Panc1 (cell line): Measurements from ENCODE around the gene CEMIP. TPM values are rescaled to one million over a fixed set of nuclear protein-coding genes. Genes with fewer than 3 reads are reported as not detected.

ENCODE experiments used
- ATAC-seq: fragments of 200-7000 bp; cut with Tn5 transposase; 2 replicates; pipeline ENCODE4 v1.9.1; 2020; ENCODE audit warnings: mild to moderate bottlenecking, moderate library complexity
- BruUV-seq: library from RNA; stranded (reverse); fragments of 400-500 nt; replicated peaks from 2 replicates; lab custom pipeline; 2021; lab: Mats Ljungman, UMichigan
- CTCF ChIA-PET: fragments of 300-600 bp; sonication (Branson Sonifier 250); formaldehyde crosslinking; loops from one replicate; lab custom pipeline; 2022; ENCODE audit warnings: antibody characterized with exemption; lab: Charles Lee
- POLR2A ChIA-PET: fragments of 300-600 bp; sonication (Branson Sonifier 250); formaldehyde crosslinking; loops from one replicate; lab custom pipeline; 2022; ENCODE audit warnings: antibody characterized with exemption; lab: Charles Lee
- DNase-seq: peaks from one replicate; pipeline ENCODE4 v3.0.0-alpha.2; 2010; ENCODE audit warnings: low read depth, low spot score
- H3K27ac ChIP-seq: 2 replicates; pipeline ENCODE4 v1.5.1; 2011; ENCODE audit warnings: mild to moderate bottlenecking, low read length, inconsistent platforms
- H3K27me3 ChIP-seq: fragments of 200-500 bp; sonication (Bioruptor generic); 2 replicates; pipeline ENCODE4 v1.6.0; 2014; ENCODE audit warnings: low read length, inconsistent platforms; ENCODE audit not compliant: control insufficient read depth, insufficient read depth
- H3K36me3 ChIP-seq: fragments of 200-500 bp; sonication (Bioruptor generic); 2 replicates; pipeline ENCODE4 v1.5.1; 2014; ENCODE audit warnings: inconsistent platforms, mild to moderate bottlenecking, low read length, moderate library complexity; ENCODE audit not compliant: control insufficient read depth, insufficient read depth
- H3K4me1 ChIP-seq: 2 replicates; pipeline ENCODE4 v1.5.1; 2011; ENCODE audit warnings: inconsistent platforms, mild to moderate bottlenecking, low read length, moderate library complexity; ENCODE audit not compliant: control insufficient read depth, insufficient read depth
- H3K4me3 ChIP-seq, 2 experiments: 2 replicates each; pipeline ENCODE4 v1.5.1; 2011 to 2012; ENCODE audit warnings: low read depth in 2 of 2, low read length in 2 of 2, mild to moderate bottlenecking in 2 of 2, inconsistent platforms in 1 of 2, moderate library complexity in 1 of 2
- H3K9me3 ChIP-seq: fragments of 200-500 bp; sonication (Bioruptor generic); 2 replicates; pipeline ENCODE4 v1.5.1; 2014; ENCODE audit warnings: low read depth, mild to moderate bottlenecking, inconsistent platforms, low read length, moderate library complexity; ENCODE audit not compliant: control insufficient read depth, insufficient read depth
- CTCF ChIP-seq: fragments of 450-650 bp; IDR thresholded peaks from 2 replicates; pipeline ENCODE4 v1.5.1; 2017; ENCODE audit warnings: mild to moderate bottlenecking
- POLR2AphosphoS5 ChIP-seq: IDR thresholded peaks from 2 replicates; pipeline ENCODE4 v1.6.1; 2012; ENCODE audit warnings: mild to moderate bottlenecking, low read depth, low read length, moderate library complexity
- REST ChIP-seq, 2 experiments: IDR thresholded peaks; 2 replicates each; pipeline ENCODE4 v1.6.1; 2011 to 2012; ENCODE audit warnings: low read depth in 2 of 2, control low read depth in 1 of 2, low read length in 1 of 2, mild to moderate bottlenecking in 1 of 2, moderate library complexity in 1 of 2; ENCODE audit not compliant: insufficient read depth in 1 of 2
- SIN3A ChIP-seq: IDR thresholded peaks from 2 replicates; pipeline ENCODE4 v1.6.1; 2012; ENCODE audit warnings: low read depth, mild to moderate bottlenecking, low read length, moderate library complexity, borderline replicate concordance; ENCODE audit not compliant: insufficient read depth
- TCF7L2 ChIP-seq: IDR thresholded peaks from 2 replicates; pipeline ENCODE4 v1.6.1; 2011; ENCODE audit warnings: mild to moderate bottlenecking, low read depth, low read length, inconsistent platforms
- in situ Hi-C: cut with HindIII; loops from 2 replicates; pipeline ENCODE4 v1.10.0; 2016; ENCODE audit warnings: low sequenced_read_pairs, low pct_unique_long_range_greater_than_20kb
- intact Hi-C: fragments of 100-400 bp; cut with micrococcal nuclease; formaldehyde crosslinking; loops from one replicate; pipeline ENCODE4 v1.10.0; 2022; ENCODE audit not compliant: unreplicated experiment
- total RNA-seq: library from RNA; stranded (reverse); gene quantifications from one replicate; pipeline ENCODE4 v1.2.1, GENCODE V29; 2021; ENCODE audit not compliant: unreplicated experiment

The CEMIP gene
- total RNA-seq, 1 experiment from 2014 or later, result 0.46 TPM

- ATAC-seq, result no peak
- intact Hi-C loops (no loop called here), in situ Hi-C loops (no loop called here)
- no peak for DNase-seq
- ChIA-PET POLR2A (interaction anchor here (0.5 kb wide), 1 partner anchor 487 kb away, joined by 3 read pairs; no protein-coding TSS in a partner anchor), CTCF (interaction anchor here (0.6 to 5.2 kb wide), 16 partner anchors 11 to 322 kb away, joined by 3 to 65 read pairs (median 5); no protein-coding TSS in a partner anchor)
- Histone ChIP-seq H3K4me3 (no peak overlapping the region), H3K27me3 (peaks cover 27% of the 10 kb centered on the region), H3K36me3 (no peaks in the 10 kb centered on the region), H3K9me3 (no peaks in the 10 kb centered on the region), H3K27ac (no peak overlapping the region), H3K4me1 (peaks cover 6% of the 10 kb centered on the region; the same call in 1 of the 2 replicates)
- TF ChIP-seq POLR2AphosphoS5 (no peak), REST (IDR thresholded peaks at IDR 0.05; ENCODE audit: insufficient read depth in 1 of 2, low read depth in 2 of 2, low read length in 1 of 2) (no peak), SIN3A (no peak), CTCF (no peak), TCF7L2 (no peak)
- BruUV-seq, result no TSS peak
Observed at GRCh38 chr15:80777137-80777536, 2.0 kb upstream of the CEMIP start.

DNA sequence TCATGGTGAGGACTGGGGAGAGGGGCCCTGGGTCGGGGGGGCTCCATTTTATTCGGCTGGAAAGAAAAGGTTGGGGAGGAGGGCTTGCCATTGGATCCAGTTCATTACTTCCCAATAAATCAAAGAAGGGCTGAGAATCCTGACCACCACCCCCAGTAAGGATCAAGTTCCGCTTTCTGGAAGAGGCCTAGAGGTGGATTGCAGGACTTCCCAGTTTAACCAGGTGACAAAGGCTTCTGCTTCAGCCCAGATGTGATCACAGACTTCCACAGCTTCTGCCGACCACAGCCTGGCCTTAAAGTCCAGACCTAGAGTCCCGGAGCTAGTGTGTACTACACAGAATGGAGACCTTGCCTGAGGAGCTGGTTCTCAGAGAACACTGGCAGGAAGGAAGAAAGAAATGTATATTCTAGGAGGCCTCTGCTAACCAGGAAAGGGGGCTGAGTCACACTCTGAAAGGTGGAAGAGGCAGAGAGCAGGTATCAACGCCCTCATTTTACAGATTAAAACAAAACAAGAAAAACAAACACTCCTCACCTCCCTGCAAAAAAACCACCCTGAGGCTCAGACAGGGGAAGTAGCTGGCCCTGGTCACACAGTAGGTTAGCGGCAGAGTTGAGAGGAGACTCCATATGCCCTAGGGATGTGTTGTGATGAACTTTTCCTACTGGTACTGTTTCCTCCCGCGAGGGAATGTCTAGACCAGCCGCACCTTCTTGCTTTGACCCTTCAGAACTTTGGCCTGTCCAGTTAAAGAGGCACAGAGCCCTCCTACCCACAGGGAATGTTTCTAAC, 1.1 kb upstream of the CEMIP start:
- no peak overlapping the region for H3K27ac ChIP-seq
- DNase-seq (no peak), ATAC-seq (no peak)
- H3K4me1 ChIP-seq, result peaks cover 6% of the 10 kb centered on the region; the same call in 1 of the 2 replicates
- ChIA-PET POLR2A (no interaction called here), CTCF (interaction anchor here (0.6 to 5.2 kb wide), 3 partner anchors 11 to 211 kb away, joined by 5 to 65 read pairs (median 15); no protein-coding TSS in a partner anchor)
- H3K27me3 ChIP-seq, result peaks cover 31% of the 10 kb centered on the region
- no peaks in the 10 kb centered on the region for H3K9me3 ChIP-seq
- H3K4me3 ChIP-seq, result no peak overlapping the region
- in situ Hi-C loops, result no loop called here
- no peaks in the 10 kb centered on the region for H3K36me3 ChIP-seq
- intact Hi-C loops, result no loop called here
- TF ChIP-seq POLR2AphosphoS5 (no peak), REST (IDR thresholded peaks at IDR 0.05; ENCODE audit: insufficient read depth in 1 of 2, low read depth in 2 of 2, low read length in 1 of 2) (no peak), SIN3A (no peak), CTCF (no peak), TCF7L2 (no peak)
- BruUV-seq, result no TSS peak
